SH-SY5Y (cell line): ENCODE results near the gene MALAT1.

Experiments used
- GATA2 ChIP-seq: IDR thresholded peaks from 2 replicates; pipeline ENCODE4 v1.6.1; 2011; ENCODE audit warnings: mild to moderate bottlenecking, low read depth, low read length
- GATA3 ChIP-seq: IDR thresholded peaks from 2 replicates; pipeline ENCODE4 v1.6.1; 2011; ENCODE audit warnings: low read depth, mild to moderate bottlenecking, low read length, moderate library complexity

DNA sequence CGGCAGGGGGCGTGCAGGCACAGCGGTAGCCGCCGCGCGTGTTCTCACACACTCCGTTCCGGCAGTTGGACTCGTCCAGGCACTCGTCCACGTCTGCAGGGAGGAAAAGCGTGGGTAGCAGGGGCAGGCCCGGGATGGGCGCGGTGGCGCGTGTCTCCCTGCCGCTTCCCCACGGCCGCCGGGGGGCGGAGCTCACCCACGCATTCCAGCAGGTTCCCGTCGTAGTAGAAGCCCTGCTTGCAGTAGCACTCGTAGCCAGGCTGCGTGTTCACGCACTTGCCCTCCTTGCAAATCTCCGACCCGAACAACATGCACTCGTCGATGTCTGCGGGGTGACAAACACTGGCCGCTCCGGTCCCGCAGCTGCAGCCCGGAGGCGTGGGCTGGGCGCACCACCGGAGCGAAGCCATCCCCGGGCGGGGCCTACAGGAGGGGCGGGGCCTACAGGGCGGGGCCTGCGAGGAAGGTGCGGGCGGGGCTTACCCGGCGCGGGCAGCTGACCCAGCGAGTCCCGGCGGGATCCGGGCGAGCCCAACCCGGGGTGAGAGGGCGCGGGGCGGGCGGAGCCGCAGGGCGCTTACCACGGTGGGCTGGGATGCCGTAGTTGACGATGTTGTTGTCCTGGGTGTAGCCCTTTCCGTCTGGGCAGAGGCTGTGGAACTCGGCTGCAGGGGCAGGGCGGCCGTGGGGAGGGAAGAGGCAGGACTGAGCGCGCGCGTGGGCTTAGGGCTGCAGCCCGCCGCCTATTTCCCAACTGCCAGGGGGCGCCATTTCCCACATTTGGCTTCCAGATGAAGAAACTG, 41.6 kb downstream of the MALAT1 start:
- TF ChIP-seq GATA2 (no peak), GATA3 (no peak)
